Astrocyte of the cerebellum (primary cell): ENCODE measurements around the gene PRKCQ.
"Not testable (repeated sequence)": the region's sequence is repeated elsewhere in the genome, so short reads cannot be mapped to it uniquely, and the experiment has no call there.

Experiments used
- DNase-seq: peaks from one replicate; pipeline ENCODE4 v3.0.0-alpha.2; 2011; ENCODE audit warnings: low read depth
- H3K4me3 ChIP-seq: 2 replicates; pipeline ENCODE4 v1.5.1; 2011; ENCODE audit warnings: mild to moderate bottlenecking, low read depth, low read length, moderate library complexity
- CTCF ChIP-seq: IDR thresholded peaks from 2 replicates; pipeline ENCODE4 v1.5.1; 2012; ENCODE audit warnings: low read length, low read depth, moderate library complexity, mild to moderate bottlenecking; ENCODE audit errors: missing control alignments
- in situ Hi-C: cut with HindIII; loops from 2 replicates; pipeline ENCODE4 v1.10.0; 2017; ENCODE audit warnings: low sequenced_read_pairs

The PRKCQ gene

GRCh38 chr10:6581778-6582228, 1.7 kb upstream of the PRKCQ start:
- H3K4me3 ChIP-seq, result no peak overlapping the region
- no peak for TF ChIP-seq CTCF
- DNase-seq, result no peak
- in situ Hi-C loops, result no loop called here

GRCh38 chr10:6581223-6581622, 1.1 kb upstream of the PRKCQ start:
- DNase-seq, in situ Hi-C loops, H3K4me3 ChIP-seq: not testable (repeated sequence)

GRCh38 chr10:6580279-6581029, 378 bp upstream of the PRKCQ start:
- peak; percentile 16 for TF ChIP-seq CTCF

GRCh38 chr10:6579183-6579903, 733 bp downstream of the PRKCQ start:
- no peak for TF ChIP-seq CTCF
- in situ Hi-C loops, result no loop called here
- DNase-seq, result no peak
- H3K4me3 ChIP-seq, result peak overlapping the region; percentile 56

More at GRCh38 chr10:6580279-6581029, 378 bp upstream of the PRKCQ start:
- H3K4me3 ChIP-seq, result peak overlapping the region; percentile 56
- DNase-seq, result no peak
- in situ Hi-C loops, result no loop called here

GRCh38 chr10:6578795-6579182, 1.3 kb downstream of the PRKCQ start:
- no peak for DNase-seq
- no peak overlapping the region for H3K4me3 ChIP-seq
- TF ChIP-seq CTCF, result no peak
- in situ Hi-C loops, result no loop called here

- no peak overlapping the region for H3K4me3 ChIP-seq
- TF ChIP-seq CTCF, result no peak
- no peak for DNase-seq
- in situ Hi-C loops, result no loop called here
These were observed 1.8 kb downstream of the PRKCQ start for GRCh38 chr10:6578251-6578771.

- TF ChIP-seq CTCF, result no peak
- H3K4me3 ChIP-seq, result no peak overlapping the region
- no peak for DNase-seq
- in situ Hi-C loops, result no loop called here
These were observed 3.8 kb downstream of the PRKCQ start for GRCh38 chr10:6576326-6576725.
